Duodenal mucosa (tissue), 2 donors: ENCODE results near the gene GRIA3.

Experiments
- H3K27ac ChIP-seq: one replicate; pipeline ENCODE4 v1.7.0; 2013; ENCODE audit warnings: low read depth, low read length
- H3K27me3 ChIP-seq, 2 donors: one replicate each; pipeline ENCODE4 v1.7.0; 2013; ENCODE audit warnings: low read length in 2 of 2, control low read depth in 1 of 2; ENCODE audit not compliant: insufficient read depth in 2 of 2, control insufficient read depth in 1 of 2
- H3K36me3 ChIP-seq, 2 donors: one replicate each; pipeline ENCODE4 v1.7.0; 2013; ENCODE audit warnings: low read length in 2 of 2, control low read depth in 1 of 2; ENCODE audit not compliant: insufficient read depth in 2 of 2, control insufficient read depth in 1 of 2
- H3K4me1 ChIP-seq, 2 donors: one replicate each; pipeline ENCODE4 v1.7.0; 2013; ENCODE audit warnings: low read length in 2 of 2, control low read depth in 1 of 2; ENCODE audit not compliant: insufficient read depth in 2 of 2, control insufficient read depth in 1 of 2
- H3K4me3 ChIP-seq, 2 donors: one replicate each; pipeline ENCODE4 v1.7.0; 2013; ENCODE audit warnings: low read length in 2 of 2, low read depth in 1 of 2
- H3K9ac ChIP-seq, 2 donors: one replicate each; pipeline ENCODE4 v1.7.0; 2013; ENCODE audit warnings: low read length in 2 of 2, low read depth in 1 of 2
- H3K9me3 ChIP-seq, 2 donors: one replicate each; pipeline ENCODE4 v1.7.0; 2013; ENCODE audit warnings: low read length in 2 of 2, control low read depth in 1 of 2; ENCODE audit not compliant: control insufficient read depth in 1 of 2

The GRIA3 gene

DNA sequence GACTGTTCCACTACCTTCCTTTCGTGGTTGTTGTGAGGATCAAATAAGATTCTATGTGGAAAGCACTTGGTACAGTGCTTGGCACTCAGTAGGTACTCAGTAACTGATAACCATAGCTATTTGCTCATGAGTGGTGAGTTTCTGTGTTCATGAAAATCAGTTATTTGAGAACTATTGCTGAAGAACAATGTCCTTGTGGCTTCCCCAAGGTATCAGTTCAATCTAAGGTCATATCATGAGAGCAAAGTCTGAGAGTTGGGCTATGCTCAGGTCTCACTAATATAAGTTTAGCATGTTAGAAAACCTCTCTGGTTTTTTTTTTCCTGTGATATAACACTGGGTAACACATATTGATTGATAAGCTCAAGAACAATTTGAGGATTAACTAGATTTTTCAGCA lies 147.8 kb downstream of the GRIA3 start:
- no peak overlapping the region for H3K9ac ChIP-seq
- H3K27ac ChIP-seq = no peak overlapping the region
- H3K36me3 ChIP-seq = no peaks in the 10 kb centered on the region
- H3K27me3 ChIP-seq = no peaks in the 10 kb centered on the region
- H3K4me3 ChIP-seq = no peak overlapping the region
- no peaks in the 10 kb centered on the region for H3K4me1 ChIP-seq
- H3K9me3 ChIP-seq = no peaks in the 10 kb centered on the region

DNA sequence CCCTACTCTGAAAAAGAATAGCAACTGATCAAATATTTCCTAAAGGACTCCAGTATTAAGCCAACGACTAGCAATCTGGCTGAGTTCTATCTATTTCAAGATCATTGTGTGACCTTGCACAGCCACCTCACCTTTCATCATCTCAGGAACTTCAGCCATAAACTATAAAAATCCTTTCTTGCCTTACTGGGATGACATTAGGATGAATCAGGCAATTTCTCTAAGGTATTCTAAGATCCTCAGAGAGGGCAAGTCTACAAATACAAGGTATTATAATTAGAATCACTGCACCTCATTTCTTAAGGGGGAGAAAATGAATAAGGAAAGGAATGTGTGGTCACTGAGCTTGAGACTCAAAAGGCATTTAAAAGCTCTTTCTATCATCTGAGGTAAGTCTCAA lies 152.6 kb downstream of the GRIA3 start:
- no peak overlapping the region for H3K9ac ChIP-seq
- H3K27me3 ChIP-seq = no peaks in the 10 kb centered on the region
- no peaks in the 10 kb centered on the region for H3K4me1 ChIP-seq
- H3K4me3 ChIP-seq = no peak overlapping the region
- H3K27ac ChIP-seq = no peak overlapping the region
- H3K36me3 ChIP-seq = no peaks in the 10 kb centered on the region
- no peaks in the 10 kb centered on the region for H3K9me3 ChIP-seq

DNA sequence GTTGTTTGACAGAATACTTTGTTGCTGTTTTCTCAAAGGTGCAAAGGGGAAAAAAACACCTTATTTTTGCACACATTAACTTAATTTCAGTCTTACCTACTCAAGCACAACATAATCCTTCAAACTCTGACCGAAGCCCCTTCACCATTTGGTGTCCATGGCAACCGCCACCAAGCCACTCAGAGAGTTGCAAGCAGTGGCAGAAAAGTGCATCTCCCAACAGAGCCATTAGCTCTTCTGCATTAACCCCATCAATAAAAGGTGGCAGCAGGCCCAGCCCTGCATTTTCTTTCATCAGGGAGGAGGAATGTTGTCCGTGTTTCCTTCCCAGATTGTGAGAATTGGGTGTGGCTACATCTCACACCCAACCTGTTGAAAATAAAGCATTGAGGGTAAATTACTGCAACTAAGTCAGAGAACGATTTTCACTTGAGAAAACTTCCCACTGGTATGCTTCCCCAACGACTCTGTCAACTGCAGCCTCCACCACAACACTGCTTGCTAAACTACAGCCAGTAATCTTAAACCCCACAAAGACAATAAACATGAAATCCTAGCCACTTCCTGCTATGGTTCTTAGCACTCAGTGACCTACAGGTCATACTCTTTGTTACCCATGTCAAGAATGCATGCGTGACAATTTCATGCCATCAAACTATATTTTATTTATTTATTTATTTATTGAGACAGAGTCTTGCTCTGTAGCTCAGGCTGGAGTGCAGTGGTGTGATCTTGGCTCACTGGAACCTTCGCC lies 154.0 kb downstream of the GRIA3 start:
- Histone ChIP-seq H3K9ac (no peak overlapping the region), H3K9me3 (no peaks in the 10 kb centered on the region), H3K27ac (no peak overlapping the region), H3K4me1 (no peaks in the 10 kb centered on the region), H3K27me3 (no peaks in the 10 kb centered on the region), H3K36me3 (no peaks in the 10 kb centered on the region), H3K4me3 (no peak overlapping the region)

DNA sequence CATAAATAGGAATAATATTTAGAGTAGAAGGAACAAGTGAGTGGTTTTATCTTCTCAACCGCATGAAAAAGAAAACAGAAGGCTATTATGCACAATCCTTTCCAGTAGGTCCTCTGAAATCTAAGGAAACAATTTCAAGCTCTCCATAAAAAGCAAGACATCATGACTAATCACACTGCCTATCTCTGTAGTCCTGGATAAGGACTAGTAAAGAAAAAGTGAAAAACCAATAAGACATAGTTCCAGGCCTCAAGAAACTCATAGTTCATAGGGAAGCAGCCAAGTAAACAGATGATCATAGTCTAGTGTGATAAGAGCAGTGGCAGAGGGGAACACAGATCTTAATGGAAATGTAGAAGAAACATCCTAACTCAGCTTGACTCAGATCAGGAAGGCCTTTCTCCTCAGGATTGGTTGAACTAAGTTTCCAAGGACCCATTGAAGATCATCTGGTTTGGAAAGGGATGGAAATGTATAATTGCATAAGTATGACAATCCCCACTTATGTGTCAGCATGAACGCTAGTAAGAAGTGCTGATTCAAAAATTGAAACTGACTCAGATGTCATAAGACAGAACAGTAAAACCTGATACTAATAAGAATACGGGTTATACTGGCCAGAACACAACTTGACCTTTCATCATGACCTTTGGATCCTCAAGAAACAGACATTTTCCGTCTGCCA lies 155.3 kb downstream of the GRIA3 start:
- Histone ChIP-seq H3K27me3 (no peaks in the 10 kb centered on the region), H3K36me3 (no peaks in the 10 kb centered on the region), H3K9me3 (no peaks in the 10 kb centered on the region), H3K4me3 (no peak overlapping the region), H3K4me1 (no peaks in the 10 kb centered on the region), H3K27ac (no peak overlapping the region), H3K9ac (no peak overlapping the region)

DNA sequence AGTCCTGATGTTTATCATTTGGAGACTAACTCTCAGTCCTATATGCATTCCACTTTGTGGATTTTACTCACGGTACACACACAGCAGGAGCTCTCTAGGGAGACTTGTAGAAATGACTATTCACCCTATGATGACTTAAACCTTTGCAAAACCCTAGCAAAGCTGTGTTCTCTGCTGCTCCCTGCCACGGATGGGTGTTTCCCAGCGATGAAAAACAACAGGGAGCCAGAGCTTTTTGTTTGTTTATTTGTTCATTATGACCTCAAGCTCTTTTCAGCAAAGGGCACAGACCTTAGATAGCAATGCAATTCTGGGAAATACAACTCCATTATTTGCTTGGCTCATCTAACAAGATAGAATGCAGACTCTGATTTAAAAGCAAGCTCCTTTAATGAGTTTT lies 156.6 kb downstream of the GRIA3 start:
- no peak overlapping the region for H3K27ac ChIP-seq
- no peaks in the 10 kb centered on the region for H3K27me3 ChIP-seq
- no peaks in the 10 kb centered on the region for H3K36me3 ChIP-seq
- H3K4me1 ChIP-seq = no peaks in the 10 kb centered on the region
- H3K9me3 ChIP-seq = no peaks in the 10 kb centered on the region
- H3K9ac ChIP-seq = no peak overlapping the region
- H3K4me3 ChIP-seq = no peak overlapping the region

GRCh38 chrX:123348468-123348867 lies 164.4 kb downstream of the GRIA3 start:
- Histone ChIP-seq H3K27me3 (no peaks in the 10 kb centered on the region), H3K9ac (no peak overlapping the region), H3K4me3 (no peak overlapping the region), H3K4me1 (no peaks in the 10 kb centered on the region), H3K9me3 (no peaks in the 10 kb centered on the region), H3K36me3 (no peaks in the 10 kb centered on the region), H3K27ac (no peak overlapping the region)

GRCh38 chrX:123350226-123350625 lies 166.1 kb downstream of the GRIA3 start:
- Histone ChIP-seq H3K9me3 (no peaks in the 10 kb centered on the region), H3K4me3 (no peak overlapping the region), H3K27me3 (no peaks in the 10 kb centered on the region), H3K4me1 (no peaks in the 10 kb centered on the region), H3K27ac (no peak overlapping the region), H3K9ac (no peak overlapping the region), H3K36me3 (no peaks in the 10 kb centered on the region)

DNA sequence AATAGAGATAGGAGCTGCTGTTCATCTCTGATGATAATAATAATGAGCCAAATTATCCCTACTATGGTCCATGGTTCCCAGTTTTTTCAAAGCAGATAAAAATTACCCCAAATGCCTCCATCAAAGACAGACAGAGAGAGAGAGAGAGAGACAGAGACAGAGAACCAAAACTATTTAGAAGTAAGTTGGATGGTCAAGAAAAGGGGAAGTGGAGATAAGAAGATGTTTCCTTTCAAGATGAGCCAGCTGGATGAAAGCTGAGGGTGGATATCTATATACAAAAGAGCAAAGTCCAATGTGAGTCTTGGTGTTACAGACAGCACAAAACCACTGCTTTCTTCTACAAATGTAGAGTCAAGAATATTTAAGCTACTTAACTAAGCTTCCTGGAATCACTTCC lies 173.9 kb downstream of the GRIA3 start:
- Histone ChIP-seq H3K9me3 (no peaks in the 10 kb centered on the region), H3K4me3 (no peak overlapping the region), H3K4me1 (no peaks in the 10 kb centered on the region), H3K27me3 (no peaks in the 10 kb centered on the region), H3K9ac (no peak overlapping the region), H3K27ac (no peak overlapping the region), H3K36me3 (no peaks in the 10 kb centered on the region)

- Histone ChIP-seq H3K4me3 (no peak overlapping the region), H3K27me3 (no peaks in the 10 kb centered on the region), H3K36me3 (no peaks in the 10 kb centered on the region), H3K9me3 (no peaks in the 10 kb centered on the region), H3K9ac (no peak overlapping the region), H3K27ac (no peak overlapping the region), H3K4me1 (no peaks in the 10 kb centered on the region)
Measured at GRCh38 chrX:123358457-123358856, 174.4 kb downstream of the GRIA3 start.

DNA sequence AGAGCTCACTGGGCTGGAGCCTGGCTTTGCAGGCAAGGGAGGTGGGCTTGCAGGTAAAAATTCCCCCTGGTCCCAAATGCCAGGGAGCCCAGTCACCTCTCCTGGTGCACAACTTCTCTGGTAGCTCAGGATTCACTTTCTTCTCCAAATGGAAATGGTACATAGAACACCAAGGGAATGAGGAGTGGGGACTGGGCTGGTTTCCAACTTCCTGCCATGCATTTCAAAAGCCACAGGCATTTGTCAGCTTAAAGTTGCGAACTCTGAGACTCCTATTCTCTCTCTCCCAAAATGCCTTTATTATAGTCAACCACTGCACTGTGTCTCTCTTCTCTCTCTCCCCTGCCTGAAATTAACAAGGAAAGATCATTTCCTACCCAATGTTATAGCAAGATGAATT lies 177.3 kb downstream of the GRIA3 start:
- no peaks in the 10 kb centered on the region for H3K4me1 ChIP-seq
- H3K36me3 ChIP-seq = no peaks in the 10 kb centered on the region
- no peaks in the 10 kb centered on the region for H3K27me3 ChIP-seq
- H3K9me3 ChIP-seq = no peaks in the 10 kb centered on the region
- no peak overlapping the region for H3K27ac ChIP-seq
- no peak overlapping the region for H3K4me3 ChIP-seq
- H3K9ac ChIP-seq = no peak overlapping the region
